GM12874 (cell line): ENCODE data around the gene SPAAR.

Source experiments
- CTCF ChIP-seq: IDR thresholded peaks from 2 replicates; pipeline ENCODE4 v1.5.1; 2011; ENCODE audit warnings: low read depth, mild to moderate bottlenecking, control low read depth, low read length, moderate library complexity; ENCODE audit not compliant: insufficient read depth

SPAAR gene

GRCh38 chr9:35905912-35906679 is 3.2 kb upstream of the SPAAR start, which contains the start of gene HRCT1:
TSS of gene HRCT1 (plus strand) at chr9:35906202. CDS start at chr9:35906288, 86 bp downstream.
- no peak for TF ChIP-seq CTCF

GRCh38 chr9:35906923-35907699 is 2.2 kb upstream of the SPAAR start:
- no peak for TF ChIP-seq CTCF

GRCh38 chr9:35907711-35908503 is 1.4 kb upstream of the SPAAR start:
- TF ChIP-seq CTCF = no peak

- no peak for TF ChIP-seq CTCF
Observed at GRCh38 chr9:35908504-35909125, 675 bp upstream of the SPAAR start.

GRCh38 chr9:35909687-35910612 is 660 bp downstream of the SPAAR start:
- no peak for TF ChIP-seq CTCF

GRCh38 chr9:35910613-35911359 is 1.5 kb downstream of the SPAAR start:
- peak; percentile 45; the same call in 1 of the 2 replicates for TF ChIP-seq CTCF
